K562 (cell line): Measurements from ENCODE around the gene FOSL1. TPM values are rescaled to one million over a fixed set of nuclear protein-coding genes. Genes with fewer than 3 reads are reported as not detected.

ENCODE experiments used
- HCFC1 ChIP-seq: IDR thresholded peaks from 2 replicates; pipeline ENCODE4 v1.6.1; 2012; ENCODE audit warnings: low read depth, low read length, improper control_type of control experiment
- IRF9 ChIP-seq: fragments of 450-650 bp; IDR thresholded peaks from 2 replicates; pipeline ENCODE4 v1.6.1; 2016; ENCODE audit warnings: missing biosample characterization, missing genetic modification characterization
- MEIS2 ChIP-seq: fragments of 450-650 bp; IDR thresholded peaks from 2 replicates; pipeline ENCODE4 v1.6.1; 2014; ENCODE audit warnings: mild to moderate bottlenecking; ENCODE audit not compliant: partially characterized antibody
- MGA ChIP-seq: fragments of 450-650 bp; IDR thresholded peaks from 2 replicates; pipeline ENCODE4 v1.6.1; 2016; ENCODE audit warnings: mild to moderate bottlenecking, moderate library complexity
- MXD1 ChIP-seq: fragments of 250-450 bp; sonication (Bioruptor Pico); IDR thresholded peaks from 2 replicates; pipeline ENCODE4 v1.8.0; 2021; ENCODE audit warnings: borderline replicate concordance, mild to moderate bottlenecking, moderate library complexity; ENCODE audit not compliant: poor library complexity, severe bottlenecking
- RBM25 ChIP-seq: fragments of 200-400 bp; formaldehyde crosslinking; IDR thresholded peaks from 2 replicates; pipeline ENCODE4 v1.6.1; 2018; ENCODE audit warnings: low read length, low read depth, moderate library complexity; ENCODE audit not compliant: severe bottlenecking
- SMARCA4 ChIP-seq: fragments of 450-650 bp; IDR thresholded peaks from 2 replicates; pipeline ENCODE4 v1.6.1; 2016
- ZNF592 ChIP-seq: fragments of 450-650 bp; IDR thresholded peaks from 2 replicates; pipeline ENCODE4 v1.6.1; 2017; ENCODE audit warnings: antibody characterized with exemption, mild to moderate bottlenecking
- polyA plus RNA-seq, 8 experiments: library from polyadenylated mRNA; depleted of rRNA in 4 of 8; stranded (reverse) in 5 of 8; unstranded in 3 of 8; fragments of >200 nt; fragmentation: Nextera tagmentation in 2 of 8; fragmentation: Illumina TruSeq in 1 of 8; extraction: Ambion mirVana in 2 of 8; extraction: Trizol in 1 of 8; gene quantifications; 2 replicates each; pipeline versions ENCODE4 v1.2.1 to v1.2.3, GENCODE V29; 2011 to 2014; ENCODE audit warnings: inconsistent platforms in 1 of 8, missing spikeins in 1 of 8
- total RNA-seq, 7 experiments: library from RNA; depleted of rRNA in 6 of 7; stranded (reverse); fragments of >200 nt in 6 of 7; fragmentation: Illumina TruSeq in 2 of 7; extraction: Trizol in 2 of 7; gene quantifications; 2 replicates each; pipeline versions ENCODE4 v1.2.1 to v1.2.3, GENCODE V29; 2011 to 2021; ENCODE audit warnings: low replicate concordance in 1 of 7

Gene FOSL1
- total and polyA plus RNA-seq, 9 of the 15 experiments (the other 6 are each of a cell fraction or from before 2014, with no cell fraction given) = 3.5 to 39.6 (median 10.0) TPM

- peak; percentile 94 for TF ChIP-seq RBM25
- peak; percentile 12 for TF ChIP-seq HCFC1
- no peak for TF ChIP-seq SMARCA4
- no peak for TF ChIP-seq MEIS2
- TF ChIP-seq ZNF592 = 0 out of 2 replicates have a peak, but pooled peaks have one; percentile 20
- peak; percentile 10; the same call in 1 of the 2 replicates for TF ChIP-seq MGA
- TF ChIP-seq IRF9 (tag) = no peak
- TF ChIP-seq MXD1 = no peak
Observed at GRCh38 chr11:65918211-65919140, 18.3 kb upstream of the FOSL1 start, which contains the start of gene C11orf68 (continued).
